B cell (primary cell): Measurements from ENCODE around the gene CHD5. TPM values are rescaled to one million over a fixed set of nuclear protein-coding genes. Genes with fewer than 3 reads are reported as not detected.

Source experiments
- ATAC-seq: fragments of 200-7000 bp; cut with Tn5 transposase; one replicate; pipeline ENCODE4 v1.10.0; 2021; ENCODE audit warnings: low read depth, mild to moderate bottlenecking, moderate number of reproducible peaks, moderate library complexity
- CTCF ChIA-PET: fragments of 350-600 bp; sonication (Branson Sonifier 250); formaldehyde crosslinking; loops from one replicate; lab custom pipeline; 2021; ENCODE audit warnings: antibody characterized with exemption, inconsistent platforms; lab: Charles Lee
- POLR2A ChIA-PET: fragments of 350-600 bp; sonication (Branson Sonifier 250); formaldehyde crosslinking; loops from one replicate; lab custom pipeline; 2021; ENCODE audit warnings: antibody characterized with exemption; lab: Charles Lee
- DNase-seq: peaks from one replicate; pipeline ENCODE4 v3.0.0; 2013
- H2AFZ ChIP-seq: 2 replicates; pipeline ENCODE4 v1.6.1; 2012; ENCODE audit warnings: mild to moderate bottlenecking, low read depth, low read length; ENCODE audit not compliant: insufficient read depth, poor library complexity, severe bottlenecking
- H3K27ac ChIP-seq, 2 donors: 1 replicate in 1 of 2; 2 replicates in 1 of 2; pipeline ENCODE4 v1.5.1; 2012 to 2013; ENCODE audit warnings: low read length in 2 of 2, mild to moderate bottlenecking in 2 of 2, moderate library complexity in 1 of 2
- H3K27me3 ChIP-seq, 4 experiments: fragments of 200-600 bp in 1 of 4; sonication (generic) in 1 of 4; replicated peaks in 1 of 4; 1 replicate in 2 of 4; 2 replicates in 2 of 4; pipeline versions ENCODE4 v1.6.1 to v1.7.0; 2013 to 2016; ENCODE audit warnings: low read length in 3 of 4, mild to moderate bottlenecking in 2 of 4, mixed read lengths in 1 of 4, moderate library complexity in 1 of 4; ENCODE audit not compliant: insufficient read depth in 4 of 4, control insufficient read depth in 3 of 4; ENCODE audit errors: control extremely low read depth in 1 of 4
- H3K36me3 ChIP-seq, 2 experiments: replicated peaks in 1 of 2; 1 replicate in 1 of 2; 2 replicates in 1 of 2; pipeline versions ENCODE4 v1.6.1 to v1.7.1; 2013; ENCODE audit warnings: low read length in 1 of 2; ENCODE audit not compliant: insufficient read depth in 2 of 2, control insufficient read depth in 1 of 2; ENCODE audit errors: control extremely low read depth in 1 of 2, extremely low read depth in 1 of 2
- H3K4me1 ChIP-seq, 2 donors: fragments of 200-600 bp in 1 of 2; sonication (generic) in 1 of 2; 1 replicate in 1 of 2; 2 replicates in 1 of 2; pipeline versions ENCODE4 v1.5.1 to v1.6.1; 2013 to 2017; ENCODE audit warnings: low read length in 2 of 2; ENCODE audit not compliant: control insufficient read depth in 2 of 2, insufficient read depth in 2 of 2
- H3K4me2 ChIP-seq: replicated peaks from 2 replicates; pipeline ENCODE3; 2012; ENCODE audit warnings: mild to moderate bottlenecking, low read depth, low read length; ENCODE audit not compliant: poor library complexity, severe bottlenecking
- H3K4me3 ChIP-seq, 5 experiments: fragments of 200-600 bp in 1 of 5; sonication (generic) in 1 of 5; 1 replicate in 3 of 5; 2 replicates in 2 of 5; pipeline versions ENCODE4 v1.5.1 to v1.7.0; 2011 to 2016; ENCODE audit warnings: low read length in 4 of 5, mild to moderate bottlenecking in 4 of 5, low read depth in 2 of 5, control low read depth in 1 of 5, moderate library complexity in 1 of 5; ENCODE audit not compliant: insufficient read depth in 1 of 5; ENCODE audit errors: control extremely low read depth in 1 of 5, extremely low read depth in 1 of 5
- H3K79me2 ChIP-seq: fragments of 200-600 bp; sonication (generic); one replicate; pipeline ENCODE4 v1.6.0; 2016; ENCODE audit warnings: low read length; ENCODE audit not compliant: control insufficient read depth, insufficient read depth
- H3K9ac ChIP-seq: fragments of 200-600 bp; sonication (generic); 2 replicates; pipeline ENCODE4 v1.6.1; 2017; ENCODE audit warnings: mild to moderate bottlenecking, low read length, moderate library complexity
- H3K9me3 ChIP-seq, 3 donors: one replicate each; pipeline versions ENCODE4 v1.6.1 to v1.7.1; 2013; ENCODE audit warnings: low read length in 2 of 3; ENCODE audit not compliant: control insufficient read depth in 2 of 3, insufficient read depth in 1 of 3; ENCODE audit errors: control extremely low read depth in 1 of 3
- H4K20me1 ChIP-seq: 2 replicates; pipeline ENCODE4 v1.6.0; 2012; ENCODE audit warnings: mild to moderate bottlenecking, low read length; ENCODE audit not compliant: insufficient read depth, control insufficient read depth, poor library complexity, severe bottlenecking
- H3K27ac Mint-ChIP-seq: one replicate; pipeline ENCODE4 v1.8.0; 2021; ENCODE audit warnings: mixed read lengths
- H3K27me3 Mint-ChIP-seq: one replicate; pipeline ENCODE4 v1.8.0; 2021; ENCODE audit warnings: mixed read lengths
- H3K4me1 Mint-ChIP-seq: one replicate; pipeline ENCODE4 v1.8.0; 2021; ENCODE audit warnings: mixed read lengths
- H3K4me3 Mint-ChIP-seq: one replicate; pipeline ENCODE4 v1.8.0; 2021; ENCODE audit warnings: mixed read lengths
- H3K9me3 Mint-ChIP-seq: one replicate; pipeline ENCODE4 v1.8.0; 2022; ENCODE audit warnings: mixed read lengths; ENCODE audit not compliant: insufficient read depth
- CTCF ChIP-seq: fragments of 200-600 bp; IDR thresholded peaks from one replicate; pipeline ENCODE4 v1.8.0; 2022; ENCODE audit warnings: antibody characterized with exemption, mild to moderate bottlenecking
- EZH2 ChIP-seq: IDR thresholded peaks from 2 replicates; pipeline ENCODE4 v1.6.1; 2012; ENCODE audit warnings: borderline replicate concordance, low read depth, mild to moderate bottlenecking, moderate library complexity, low read length; ENCODE audit not compliant: insufficient read depth, poor library complexity, severe bottlenecking
- WGBS: methylation state at CpG from one replicate; pipeline ENCODE4 v1.1.5; 2013; ENCODE audit warnings: missing lambda C conversion rate; ENCODE audit not compliant: insufficient coverage; 5-methylcytosine and 5-hydroxymethylcytosine counted together
- intact Hi-C: fragments of 100-400 bp; cut with micrococcal nuclease; formaldehyde crosslinking; loops from one replicate; pipeline ENCODE4 v1.10.0; 2022
- polyA plus RNA-seq: library from polyadenylated mRNA; depleted of rRNA; stranded (reverse); fragments of >200 nt; gene quantifications from 2 replicates; pipeline ENCODE4 v1.2.3, GENCODE V29; 2012
- total RNA-seq, 2 donors: library from RNA; stranded (reverse); fragments of 120-200 nt in 1 of 2; gene quantifications; 1 replicate in 1 of 2; 2 replicates in 1 of 2; pipeline versions ENCODE4 v1.2.3 to v1.2.4, GENCODE V29; 2013 to 2022

CHD5 gene
- total and polyA plus RNA-seq, 2 donors (not counting 1 experiment from before 2014, with no cell fraction given), result 0.18 to 0.20 TPM

- H3K27me3 Mint-ChIP-seq, result no peaks in the 10 kb centered on the region
- no peaks in the 10 kb centered on the region for H3K9me3 Mint-ChIP-seq
- Histone ChIP-seq H4K20me1 (peaks cover 23% of the 10 kb centered on the region), H3K4me3 (no peak overlapping the region), H3K9ac (no peak overlapping the region), H3K27me3 (no peaks in the 10 kb centered on the region), H3K27ac (no peak overlapping the region), H3K79me2 (no peaks in the 10 kb centered on the region), H3K36me3 (peaks cover 0 to 38% of the 10 kb centered on the region in 2 experiments), H3K4me1 (no peaks in the 10 kb centered on the region), H3K9me3 (no peaks in the 10 kb centered on the region), H3K4me2 (no peak overlapping the region), H2AFZ (no peak overlapping the region)
- H3K4me1 Mint-ChIP-seq, result no peaks in the 10 kb centered on the region
- no peak for DNase-seq
- ChIA-PET CTCF (no interaction called here), POLR2A (no interaction called here)
- ATAC-seq, result no peak
- no peak overlapping the region for H3K4me3 Mint-ChIP-seq
- no peak overlapping the region for H3K27ac Mint-ChIP-seq
- intact Hi-C loops, result no loop called here
- TF ChIP-seq CTCF (no peak), EZH2 (no peak)
- 94% methylated on average over 12 of the region's 12 CpGs for WGBS
Observed at GRCh38 chr1:6081901-6082300, 98.2 kb downstream of the CHD5 start.

GRCh38 chr1:6080469-6080868 lies 99.7 kb downstream of the CHD5 start:
- Histone ChIP-seq H3K4me3 (no peak overlapping the region), H3K27ac (no peak overlapping the region), H3K4me1 (no peaks in the 10 kb centered on the region), H3K36me3 (peaks cover 0 to 48% of the 10 kb centered on the region in 2 experiments), H3K79me2 (no peaks in the 10 kb centered on the region), H3K4me2 (no peak overlapping the region), H3K9ac (no peak overlapping the region), H3K27me3 (no peaks in the 10 kb centered on the region), H2AFZ (no peak overlapping the region), H4K20me1 (peaks cover 23% of the 10 kb centered on the region), H3K9me3 (no peaks in the 10 kb centered on the region)
- POLR2A ChIA-PET, result no interaction called here
- DNase-seq, result no peak
- WGBS, result 86% methylated on average over 3 of the region's 12 CpGs
- intact Hi-C loops, result no loop called here
- TF ChIP-seq CTCF (no peak), EZH2 (no peak)
- no peaks in the 10 kb centered on the region for H3K4me1 Mint-ChIP-seq
- no peak overlapping the region for H3K4me3 Mint-ChIP-seq
- no peaks in the 10 kb centered on the region for H3K27me3 Mint-ChIP-seq
- no peaks in the 10 kb centered on the region for H3K9me3 Mint-ChIP-seq
- no peak overlapping the region for H3K27ac Mint-ChIP-seq
- CTCF ChIA-PET, result no interaction called here
- no peak for ATAC-seq
